ENCODE data around the gene PDE4D.

PDE4D gene

GRCh38 chr5:59542306-59542705 lies 351.2 kb downstream of the PDE4D start:
- DNase-seq, result no peak

- DNase-seq, result no peak
Observed at GRCh38 chr5:59540366-59540765, 353.2 kb downstream of the PDE4D start.

GRCh38 chr5:59538750-59539121 lies 354.8 kb downstream of the PDE4D start:
- no peak for DNase-seq

GRCh38 chr5:59537961-59538749 lies 355.4 kb downstream of the PDE4D start:
- no peak for DNase-seq

- no peak for DNase-seq
Observed at GRCh38 chr5:59536875-59537274, 356.7 kb downstream of the PDE4D start.

GRCh38 chr5:59535561-59535960 lies 358.0 kb downstream of the PDE4D start:
- DNase-seq, result no peak

GRCh38 chr5:59533730-59534108 lies 359.8 kb downstream of the PDE4D start:
- DNase-seq, result no peak

- no peak for DNase-seq
Observed at GRCh38 chr5:59532979-59533729, 360.4 kb downstream of the PDE4D start.

- no peak for DNase-seq
Observed at GRCh38 chr5:59529239-59529638, 364.3 kb downstream of the PDE4D start.

- no peak for DNase-seq
Observed at GRCh38 chr5:59528202-59528862, 365.2 kb downstream of the PDE4D start.

- DNase-seq, result no peak
Observed at GRCh38 chr5:59525957-59526356, 367.6 kb downstream of the PDE4D start.

- no peak for DNase-seq
Observed at GRCh38 chr5:59525311-59525710, 368.2 kb downstream of the PDE4D start.

GRCh38 chr5:59522201-59522831 lies 371.2 kb downstream of the PDE4D start:
- DNase-seq, result no peak

GRCh38 chr5:59521476-59521875 lies 372.1 kb downstream of the PDE4D start:
- DNase-seq, result no peak

- DNase-seq, result no peak
Observed at GRCh38 chr5:59519338-59519737, 374.2 kb downstream of the PDE4D start.

GRCh38 chr5:59517926-59518585 lies 375.5 kb downstream of the PDE4D start:
- no peak for DNase-seq

GRCh38 chr5:59516161-59516560 lies 377.4 kb downstream of the PDE4D start:
- no peak for DNase-seq

GRCh38 chr5:59506285-59506877 lies 387.1 kb downstream of the PDE4D start:
- DNase-seq, result no peak

- DNase-seq, result no peak
Observed at GRCh38 chr5:59504043-59504442, 389.5 kb downstream of the PDE4D start.

GRCh38 chr5:59503220-59503619 lies 390.3 kb downstream of the PDE4D start:
- DNase-seq, result no peak

GRCh38 chr5:59501316-59501715 lies 392.2 kb downstream of the PDE4D start:
- no peak for DNase-seq

GRCh38 chr5:59500014-59500413 lies 393.5 kb downstream of the PDE4D start:
- no peak for DNase-seq
